OCI-LY7 (cell line): ENCODE results near the gene AGTRAP.

Source experiments
- CTCF ChIP-seq: fragments of 200-600 bp; sonication (generic); conservative IDR thresholded peaks from 2 replicates; pipeline ENCODE4 v1.5.1; 2014; ENCODE audit warnings: mild to moderate bottlenecking, antibody characterized with exemption, low read length, moderate library complexity, mixed read lengths
- EZH2phosphoT487 ChIP-seq: fragments of 200-600 bp; sonication (generic); IDR thresholded peaks from 2 replicates; pipeline ENCODE4 v1.6.1; 2018; ENCODE audit warnings: low read depth, borderline replicate concordance, mild to moderate bottlenecking, mixed run types, antibody characterized with exemption, low read length, moderate library complexity, mixed read lengths

DNA sequence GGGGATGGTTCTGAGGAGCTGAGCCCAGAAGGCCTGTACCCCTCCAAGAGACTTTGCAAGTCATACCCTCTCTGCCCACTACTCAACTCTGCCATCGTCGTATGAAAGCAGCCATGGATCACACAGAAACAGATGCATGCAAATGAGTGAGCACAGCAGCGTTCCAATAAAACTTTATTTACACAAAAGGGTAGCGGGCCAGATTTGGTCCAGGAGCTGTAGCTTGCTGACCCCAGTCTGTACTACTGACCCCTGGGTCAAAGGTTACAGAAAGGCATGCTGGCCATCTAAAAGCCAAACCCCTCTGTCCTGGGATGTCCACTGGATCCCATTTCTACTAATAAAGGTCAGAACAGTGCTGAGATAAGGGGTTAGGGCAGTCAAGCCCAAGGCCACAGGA, 8.8 kb upstream of the AGTRAP start:
- TF ChIP-seq CTCF (no peak), EZH2phosphoT487 (no peak)
